Measurements from ENCODE around the gene INPP5A. TPM values are rescaled to one million over a fixed set of nuclear protein-coding genes. Genes with fewer than 3 reads are reported as not detected.
A peak's percentile ranks its signal among the peaks of the same experiment; 100 is the strongest.

Gene INPP5A
- total RNA-seq, 6 experiments from 2014 or later = 58.9 to 64.6 (median 63.8) TPM

DNA sequence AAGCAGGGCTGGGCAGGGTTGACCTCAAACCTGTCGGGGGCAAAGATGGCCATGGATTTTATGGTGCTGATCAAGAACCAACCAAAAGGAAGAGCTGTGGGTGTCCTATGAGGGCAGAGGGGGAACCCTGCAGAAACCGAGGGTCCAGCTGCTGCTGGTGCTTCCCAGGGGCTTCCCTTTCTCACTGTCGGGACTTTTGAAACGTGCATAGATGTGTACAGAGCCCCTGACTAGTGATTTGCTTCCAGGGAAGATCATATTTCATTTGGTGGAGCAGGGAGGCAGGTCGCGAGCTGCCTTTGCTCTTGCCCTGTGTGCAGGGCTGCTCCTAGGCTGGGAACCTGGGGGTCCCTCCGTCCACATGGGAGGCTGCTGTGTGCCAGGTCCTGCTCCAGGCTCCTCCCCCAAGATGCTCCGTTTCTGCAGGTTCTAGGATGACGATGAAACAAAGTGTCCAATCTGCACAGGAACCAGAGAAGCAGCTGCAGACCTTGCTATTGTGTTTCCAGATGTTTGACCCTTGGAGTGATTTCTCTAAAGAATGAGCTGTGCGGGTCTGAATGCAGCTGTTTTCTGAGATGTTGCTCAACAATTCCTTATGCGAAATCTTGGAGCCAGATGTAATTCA is 9.4 kb upstream of the INPP5A start:
- H3K9me3 Mint-ChIP-seq = peaks cover 14% of the 10 kb centered on the region
- peaks cover 53% of the 10 kb centered on the region for H3K4me1 Mint-ChIP-seq (ENCODE audit: low read depth)
- H3K27me3 Mint-ChIP-seq (ENCODE audit: insufficient read depth) = peaks cover 1% of the 10 kb centered on the region; the same call in 1 of the 2 replicates
- no peak for DNase-seq
- peak overlapping the region; percentile 77; the same call in 1 of the 2 replicates for H3K27ac Mint-ChIP-seq
- no peak overlapping the region; the same call in 1 of the 2 replicates for H3K4me3 Mint-ChIP-seq
- peaks cover 30% of the 10 kb centered on the region for H3K36me3 Mint-ChIP-seq (ENCODE audit: low read depth)
- TF ChIP-seq, protein P1, sequence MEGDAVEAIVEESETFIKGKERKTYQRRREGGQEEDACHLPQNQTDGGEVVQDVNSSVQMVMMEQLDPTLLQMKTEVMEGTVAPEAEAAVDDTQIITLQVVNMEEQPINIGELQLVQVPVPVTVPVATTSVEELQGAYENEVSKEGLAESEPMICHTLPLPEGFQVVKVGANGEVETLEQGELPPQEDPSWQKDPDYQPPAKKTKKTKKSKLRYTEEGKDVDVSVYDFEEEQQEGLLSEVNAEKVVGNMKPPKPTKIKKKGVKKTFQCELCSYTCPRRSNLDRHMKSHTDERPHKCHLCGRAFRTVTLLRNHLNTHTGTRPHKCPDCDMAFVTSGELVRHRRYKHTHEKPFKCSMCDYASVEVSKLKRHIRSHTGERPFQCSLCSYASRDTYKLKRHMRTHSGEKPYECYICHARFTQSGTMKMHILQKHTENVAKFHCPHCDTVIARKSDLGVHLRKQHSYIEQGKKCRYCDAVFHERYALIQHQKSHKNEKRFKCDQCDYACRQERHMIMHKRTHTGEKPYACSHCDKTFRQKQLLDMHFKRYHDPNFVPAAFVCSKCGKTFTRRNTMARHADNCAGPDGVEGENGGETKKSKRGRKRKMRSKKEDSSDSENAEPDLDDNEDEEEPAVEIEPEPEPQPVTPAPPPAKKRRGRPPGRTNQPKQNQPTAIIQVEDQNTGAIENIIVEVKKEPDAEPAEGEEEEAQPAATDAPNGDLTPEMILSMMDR (IDR thresholded peaks at IDR 0.05) = no peak

DNA sequence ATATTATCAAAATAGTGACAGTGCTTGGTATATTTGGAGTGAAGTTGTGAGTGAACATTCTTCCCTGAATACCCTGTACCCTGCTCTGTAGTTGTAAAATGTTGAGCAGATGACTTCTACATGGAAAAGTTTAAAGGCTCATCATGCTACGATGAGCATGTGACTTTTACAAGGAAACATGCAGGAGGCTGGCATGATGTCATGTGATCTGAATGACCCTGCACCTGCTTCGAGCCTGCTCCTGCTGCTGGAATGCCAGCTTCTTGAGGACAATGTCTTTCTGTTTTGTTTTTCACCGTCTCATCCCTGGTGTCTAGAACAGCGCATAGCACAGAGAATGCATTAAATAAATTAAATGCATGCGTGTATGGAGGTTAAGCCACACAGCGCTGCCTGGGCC is 5.4 kb upstream of the INPP5A start:
- H3K27ac Mint-ChIP-seq = peak overlapping the region; percentile 84
- no peaks in the 10 kb centered on the region; the same call in 1 of the 2 replicates for H3K27me3 Mint-ChIP-seq (ENCODE audit: insufficient read depth)
- H3K9me3 Mint-ChIP-seq = peaks cover 14% of the 10 kb centered on the region
- DNase-seq = no peak
- H3K4me3 Mint-ChIP-seq = peak overlapping the region; percentile 67; the same call in 1 of the 2 replicates
- peaks cover 35% of the 10 kb centered on the region for H3K36me3 Mint-ChIP-seq (ENCODE audit: low read depth)
- TF ChIP-seq, protein P1 (IDR thresholded peaks at IDR 0.05) = no peak; the same call in 1 of the 2 replicates
- H3K4me1 Mint-ChIP-seq (ENCODE audit: low read depth) = peaks cover 67% of the 10 kb centered on the region

DNA sequence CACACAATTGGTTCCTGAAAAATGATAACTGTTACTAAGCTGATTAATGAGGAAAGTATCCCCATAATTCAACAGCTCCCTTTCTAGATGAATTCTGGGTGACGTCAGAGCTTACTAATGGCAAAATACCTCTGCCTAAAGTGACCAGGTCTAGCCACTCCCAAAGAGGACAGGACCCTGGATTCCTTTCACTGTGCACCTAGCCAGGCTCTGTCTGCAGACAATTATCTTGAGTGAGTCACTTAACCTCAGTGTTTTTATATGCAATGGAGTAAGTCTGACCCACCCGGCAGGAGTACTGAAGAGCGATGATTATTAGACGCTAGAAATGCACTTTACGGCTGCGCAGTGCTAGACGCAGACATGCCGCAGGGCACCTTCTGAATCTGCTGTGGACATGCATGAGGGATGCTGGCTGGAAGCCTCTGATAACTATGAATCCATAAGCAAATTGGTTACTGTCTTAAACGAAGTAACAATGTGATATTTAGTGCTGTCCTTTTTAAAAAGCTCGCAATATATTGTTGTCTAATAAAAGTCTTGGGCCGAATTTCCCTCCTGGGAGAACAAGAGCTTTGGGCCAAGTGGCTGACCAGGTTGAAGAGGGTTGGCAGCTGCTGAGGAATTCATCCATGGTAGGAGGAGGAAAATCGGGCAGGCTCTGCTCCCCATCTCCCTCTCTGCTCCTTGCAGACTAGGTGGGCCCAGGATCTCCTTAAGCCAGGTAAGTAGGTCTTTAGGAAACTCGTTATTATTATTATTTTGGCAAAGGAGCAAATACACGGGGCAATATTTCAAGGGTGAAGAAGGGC is 4.6 kb upstream of the INPP5A start:
- DNase-seq = peak; percentile 98
- Mint-ChIP-seq H3K36me3 (ENCODE audit: low read depth) (peaks cover 35% of the 10 kb centered on the region), H3K4me3 (peak overlapping the region; percentile 67)

DNA sequence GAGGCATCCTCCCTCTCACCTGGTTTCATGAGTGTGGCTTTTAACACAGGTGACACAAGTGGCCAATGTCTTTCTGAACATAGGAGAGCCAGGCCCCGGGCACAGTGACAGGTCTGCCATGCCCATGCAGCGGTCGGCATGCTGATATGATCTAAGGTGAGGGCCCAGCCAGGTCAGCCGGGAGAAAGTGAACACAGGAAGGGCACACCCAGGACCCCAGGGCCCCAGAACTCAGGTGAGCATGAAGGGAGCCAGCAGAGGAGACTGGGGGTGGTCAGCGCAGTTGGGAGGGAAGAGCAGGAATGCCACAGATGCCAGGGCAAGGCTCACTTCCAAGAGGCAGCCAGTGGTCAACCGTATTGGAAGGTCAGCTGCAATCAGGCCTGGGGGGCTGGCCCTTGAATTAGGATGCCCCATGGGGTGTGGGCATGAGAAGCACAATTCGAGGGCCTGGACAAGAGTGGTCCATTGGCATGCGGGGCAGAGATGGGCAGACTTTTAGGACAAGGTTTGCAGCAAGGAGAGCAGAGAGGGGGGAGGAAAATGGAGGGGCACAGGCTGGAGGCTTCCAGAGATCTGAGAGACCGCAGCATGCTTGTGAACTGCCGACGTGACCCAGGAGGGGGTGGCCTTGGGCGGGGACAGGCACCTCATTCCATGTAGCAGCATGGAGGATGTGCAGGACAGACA is 3.9 kb upstream of the INPP5A start:
- peak overlapping the region; percentile 90 for H3K4me3 Mint-ChIP-seq
- peaks cover 54% of the 10 kb centered on the region for H3K4me1 Mint-ChIP-seq (ENCODE audit: low read depth)
- H3K27ac Mint-ChIP-seq = peak overlapping the region; percentile 84
- TF ChIP-seq, protein P1 (IDR thresholded peaks at IDR 0.05) = no peak
- DNase-seq = no peak
- peaks cover 2% of the 10 kb centered on the region; the same call in 1 of the 2 replicates for H3K27me3 Mint-ChIP-seq (ENCODE audit: insufficient read depth)
- H3K36me3 Mint-ChIP-seq (ENCODE audit: low read depth) = peaks cover 31% of the 10 kb centered on the region
- H3K9me3 Mint-ChIP-seq = peaks cover 14% of the 10 kb centered on the region

More for the DNA sequence above, 4.6 kb upstream of the INPP5A start:
- TF ChIP-seq, protein P1 (IDR thresholded peaks at IDR 0.05) = no peak; the same call in 1 of the 2 replicates
- no peaks in the 10 kb centered on the region; the same call in 1 of the 2 replicates for H3K27me3 Mint-ChIP-seq (ENCODE audit: insufficient read depth)
- peaks cover 59% of the 10 kb centered on the region for H3K4me1 Mint-ChIP-seq (ENCODE audit: low read depth)
- H3K27ac Mint-ChIP-seq = peak overlapping the region; percentile 84
- H3K9me3 Mint-ChIP-seq = peaks cover 14% of the 10 kb centered on the region

DNA sequence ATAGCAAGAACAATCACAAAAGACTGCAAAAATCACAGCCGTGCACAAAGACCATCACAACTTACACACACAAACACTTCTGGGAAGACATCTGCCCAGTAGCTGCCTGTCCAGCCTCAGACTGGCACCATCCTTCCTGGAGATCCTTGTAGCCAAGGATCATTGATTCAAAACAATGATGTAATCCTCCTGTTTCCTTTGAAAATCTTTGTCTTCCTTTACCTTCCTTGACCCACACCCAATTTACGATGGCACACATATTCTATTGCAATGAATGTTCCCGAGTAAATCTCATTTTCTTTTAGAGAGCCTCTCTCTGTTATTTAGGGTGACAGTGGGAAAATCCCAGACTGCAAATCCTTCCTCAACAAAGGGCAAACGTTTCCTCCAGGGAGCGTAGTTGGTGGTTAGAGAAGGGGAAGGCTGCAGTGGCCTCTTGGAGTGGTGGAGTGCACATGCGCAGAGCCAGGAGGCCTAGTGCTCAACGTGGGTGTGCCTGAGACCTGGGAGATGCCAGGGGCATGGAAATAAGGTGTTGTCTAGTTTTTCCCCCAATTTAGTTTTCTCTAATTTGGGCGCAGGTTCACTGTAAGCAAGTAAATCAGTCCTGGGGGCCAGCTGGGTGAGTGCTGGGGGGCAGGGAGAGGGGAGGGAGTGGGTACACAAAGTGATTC is 3.1 kb upstream of the INPP5A start:
- H3K4me3 Mint-ChIP-seq = peak overlapping the region; percentile 90
- DNase-seq = no peak
- peaks cover 59% of the 10 kb centered on the region for H3K4me1 Mint-ChIP-seq (ENCODE audit: low read depth)
- peak overlapping the region; percentile 84 for H3K27ac Mint-ChIP-seq
- TF ChIP-seq, protein P1 (IDR thresholded peaks at IDR 0.05) = no peak
- H3K27me3 Mint-ChIP-seq (ENCODE audit: insufficient read depth) = peaks cover 2% of the 10 kb centered on the region; the same call in 1 of the 2 replicates
- H3K9me3 Mint-ChIP-seq = peaks cover 14% of the 10 kb centered on the region
- H3K36me3 Mint-ChIP-seq (ENCODE audit: low read depth) = peaks cover 28% of the 10 kb centered on the region
